Lower leg skin (tissue), 3 donors: ENCODE results near the gene SLX4IP.

Experiments
- CTCF ChIP-seq, 3 donors: fragments of 450-650 bp; IDR thresholded peaks; one replicate each; pipeline ENCODE4 v1.5.1; 2016; ENCODE audit warnings: antibody characterized with exemption in 3 of 3, mild to moderate bottlenecking in 3 of 3, moderate library complexity in 2 of 3
- POLR2A ChIP-seq, 2 donors: fragments of 450-650 bp; IDR thresholded peaks; one replicate each; pipeline ENCODE4 v1.6.1; 2016 to 2017; ENCODE audit warnings: antibody characterized with exemption in 2 of 2, mild to moderate bottlenecking in 1 of 2, moderate library complexity in 1 of 2

- TF ChIP-seq CTCF (IDR thresholded peaks at IDR 0.05): no peak
- TF ChIP-seq POLR2A (IDR thresholded peaks at IDR 0.05): no peak
Measured at GRCh38 chr20:10551732-10552724, 116.9 kb downstream of the SLX4IP start.
